ENCODE measurements around the gene MBTPS2. TPM values are rescaled to one million over a fixed set of nuclear protein-coding genes. Genes with fewer than 3 reads are reported as not detected.

The MBTPS2 gene
- total and polyA plus RNA-seq, 4 donors: 5.6 to 13.5 (median 9.9) TPM

- Histone ChIP-seq H3K9me3 (ENCODE audit: control insufficient read depth in 4 of 4, low read length in 3 of 4) (no peaks in the 10 kb centered on the region), H3K27me3 (ENCODE audit: control insufficient read depth in 4 of 4, insufficient read depth in 4 of 4, low read length in 3 of 4) (peaks cover 0 to 3% (median 0%) of the 10 kb centered on the region in 4 donors), H3K9ac (ENCODE audit: low read depth in 1 of 2, low read length in 2 of 2) (no peak overlapping the region), H3K36me3 (ENCODE audit: control insufficient read depth in 4 of 4, insufficient read depth in 3 of 4, low read depth in 1 of 4, low read length in 3 of 4) (no peaks in the 10 kb centered on the region), H3K27ac (ENCODE audit: low read depth in 1 of 2, low read length in 2 of 2) (no peak overlapping the region), H3K4me3 (ENCODE audit: low read depth in 1 of 3, low read length in 3 of 3) (no peak overlapping the region), H3K4me1 (ENCODE audit: control insufficient read depth in 4 of 4, insufficient read depth in 4 of 4, low read length in 3 of 4) (peaks cover 3 to 14% (median 11%) of the 10 kb centered on the region in 4 donors)
- TF ChIP-seq EGR1 (IDR thresholded peaks at IDR 0.05; ENCODE audit: low read depth in 2 of 2) (no peak), MAX (IDR thresholded peaks at IDR 0.05) (no peak), SP1 (IDR thresholded peaks at IDR 0.05) (no peak), RXRA (IDR thresholded peaks at IDR 0.05) (no peak), GABPA (IDR thresholded peaks at IDR 0.05 in 1 of 2, conservative IDR thresholded peaks at IDR 0.05 in 1 of 2) (no peak), FOXA2 (IDR thresholded peaks at IDR 0.05) (no peak), CTCF (IDR thresholded peaks at IDR 0.05; ENCODE audit: low read depth, low read length, missing input control) (no peak), HNF4G (IDR thresholded peaks at IDR 0.05) (no peak), YY1 (IDR thresholded peaks at IDR 0.05) (no peak), NR2F2 (IDR thresholded peaks at IDR 0.05) (no peak), ZBTB33 (IDR thresholded peaks at IDR 0.05) (no peak), ATF3 (IDR thresholded peaks at IDR 0.05) (no peak), REST (IDR thresholded peaks at IDR 0.05) (no peak)
- no peak for DNase-seq (ENCODE audit: low spot score)
- WGBS: 83% methylated on average over 6 of the region's 6 CpGs
Measured at GRCh38 chrX:21799767-21800166, 39.6 kb upstream of the MBTPS2 start.

- TF ChIP-seq JUND (IDR thresholded peaks at IDR 0.05): no peak
- peak; percentile 12 to 41 for TF ChIP-seq HNF4A (conservative IDR thresholded peaks at IDR 0.05)
- TF ChIP-seq RXRA (IDR thresholded peaks at IDR 0.05): peak in 1 of 2 donors; percentile 22
- Histone ChIP-seq H3K9ac (ENCODE audit: low read depth in 1 of 2, low read length in 2 of 2) (no peak overlapping the region), H3K4me1 (ENCODE audit: control insufficient read depth in 4 of 4, insufficient read depth in 4 of 4, low read length in 3 of 4) (peaks cover 3 to 14% (median 11%) of the 10 kb centered on the region in 4 donors), H3K4me3 (ENCODE audit: low read depth in 1 of 3, low read length in 3 of 3) (no peak overlapping the region), H3K9me3 (ENCODE audit: control insufficient read depth in 4 of 4, low read length in 3 of 4) (no peaks in the 10 kb centered on the region), H3K36me3 (ENCODE audit: control insufficient read depth in 4 of 4, insufficient read depth in 3 of 4, low read depth in 1 of 4, low read length in 3 of 4) (no peaks in the 10 kb centered on the region), H3K27me3 (ENCODE audit: control insufficient read depth in 4 of 4, insufficient read depth in 4 of 4, low read length in 3 of 4) (peaks cover 0 to 3% (median 0%) of the 10 kb centered on the region in 4 donors), H3K27ac (ENCODE audit: low read depth in 1 of 2, low read length in 2 of 2) (peak overlapping the region in 1 of 2 donors; percentile 7)
- no peak for DNase-seq (ENCODE audit: low spot score)
- WGBS: 3% methylated on average over 1 of the region's 1 CpG
Measured at GRCh38 chrX:21800344-21800770, 39.1 kb upstream of the MBTPS2 start.

Measured in liver (tissue), 9 donors.